CD4-positive, alpha-beta T cell treated with Interleukin-17A for 4 hours (primary cell): ENCODE results near the gene EDAR.

Experiments
- DNase-seq: peaks from one replicate; pipeline ENCODE4 v3.0.0-alpha.2; 2020; ENCODE audit warnings: mixed read lengths

EDAR gene

GRCh38 chr2:108923736-108924579, 65.1 kb downstream of the EDAR start:
- no peak for DNase-seq

- no peak for DNase-seq
These were observed 65.9 kb downstream of the EDAR start for GRCh38 chr2:108923019-108923700.

DNA sequence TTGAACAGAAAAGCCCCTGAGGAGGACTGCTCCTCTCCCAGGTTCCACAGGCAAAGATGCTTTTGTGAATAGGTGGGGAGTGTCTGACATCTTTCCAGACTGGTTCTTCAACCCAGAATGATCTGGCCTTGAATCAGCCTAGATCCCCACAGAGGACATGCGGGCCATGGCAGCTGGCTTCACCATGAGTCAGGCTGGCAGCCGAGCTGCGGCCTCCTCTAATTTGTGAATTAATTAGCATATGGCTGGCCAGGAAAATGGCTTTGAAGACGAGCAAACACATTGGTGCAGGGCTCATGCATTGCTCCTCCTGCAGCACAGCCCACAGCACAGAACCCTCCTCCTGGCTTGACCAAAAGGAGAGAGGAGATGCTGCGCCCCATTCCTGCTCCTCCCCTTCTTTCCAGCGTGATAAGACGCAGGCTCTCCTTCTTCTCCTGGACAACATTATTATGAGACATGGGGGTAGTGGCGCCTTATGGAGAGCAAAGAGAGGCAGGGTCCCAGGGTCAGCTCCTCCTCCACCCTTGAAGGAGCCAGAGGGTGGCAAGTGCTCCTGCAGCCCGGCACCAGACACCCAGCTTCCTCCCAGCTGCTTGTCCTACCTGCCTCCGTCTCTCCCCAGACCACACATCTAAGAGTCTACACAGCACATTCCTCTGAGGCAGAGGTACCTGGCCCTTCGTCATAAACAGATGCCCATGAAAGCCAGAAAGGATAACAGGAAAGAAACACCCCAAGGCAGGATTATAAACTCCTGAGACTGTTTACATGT, 66.7 kb downstream of the EDAR start:
- no peak for DNase-seq

GRCh38 chr2:108921096-108922030, 67.7 kb downstream of the EDAR start:
- DNase-seq = no peak

- DNase-seq = no peak
These were observed 68.3 kb downstream of the EDAR start for GRCh38 chr2:108920686-108921085.

- DNase-seq = no peak
These were observed 69.2 kb downstream of the EDAR start for GRCh38 chr2:108919571-108920373.

DNA sequence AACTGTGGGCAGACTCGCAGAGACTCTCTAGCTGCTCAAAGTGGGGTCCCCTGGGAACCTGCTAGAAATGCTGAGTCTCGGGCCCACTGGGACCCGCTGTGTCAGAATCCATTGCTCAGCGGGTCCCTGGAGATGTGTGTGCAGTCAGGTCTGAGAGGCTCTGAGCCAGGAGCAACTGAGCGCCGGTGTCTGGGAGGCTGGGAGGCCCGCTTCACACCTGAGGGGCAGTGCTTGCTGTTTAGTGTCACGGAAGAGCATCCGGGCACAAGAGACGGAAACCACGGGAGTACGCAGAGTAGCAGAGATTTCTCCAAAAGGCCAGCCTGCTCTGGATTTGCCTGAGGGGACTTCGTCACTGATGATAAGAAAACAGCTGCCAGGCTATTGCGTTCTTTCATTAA, 70.1 kb downstream of the EDAR start:
- no peak for DNase-seq

- no peak for DNase-seq
These were observed 70.7 kb downstream of the EDAR start for GRCh38 chr2:108918156-108918874.

DNA sequence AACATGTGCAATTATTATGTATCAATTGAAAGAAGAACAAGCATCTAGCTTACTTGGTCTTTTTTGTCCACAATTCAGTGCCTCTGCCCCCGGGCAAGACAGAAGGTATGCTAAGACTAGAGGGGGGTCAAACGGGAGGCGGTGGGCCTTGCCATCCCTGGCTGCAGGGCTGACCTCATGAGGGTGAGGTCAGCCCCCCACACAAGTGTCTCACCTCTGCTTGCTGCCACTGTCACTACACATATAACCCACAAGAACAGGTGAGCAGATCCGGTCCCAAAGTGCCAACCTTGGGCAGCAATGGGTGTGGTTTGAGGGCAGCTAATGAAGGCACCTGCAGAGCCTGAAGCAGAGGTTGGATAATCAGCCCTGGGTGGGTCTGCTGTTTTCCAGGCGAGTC, 71.5 kb downstream of the EDAR start:
- no peak for DNase-seq

DNA sequence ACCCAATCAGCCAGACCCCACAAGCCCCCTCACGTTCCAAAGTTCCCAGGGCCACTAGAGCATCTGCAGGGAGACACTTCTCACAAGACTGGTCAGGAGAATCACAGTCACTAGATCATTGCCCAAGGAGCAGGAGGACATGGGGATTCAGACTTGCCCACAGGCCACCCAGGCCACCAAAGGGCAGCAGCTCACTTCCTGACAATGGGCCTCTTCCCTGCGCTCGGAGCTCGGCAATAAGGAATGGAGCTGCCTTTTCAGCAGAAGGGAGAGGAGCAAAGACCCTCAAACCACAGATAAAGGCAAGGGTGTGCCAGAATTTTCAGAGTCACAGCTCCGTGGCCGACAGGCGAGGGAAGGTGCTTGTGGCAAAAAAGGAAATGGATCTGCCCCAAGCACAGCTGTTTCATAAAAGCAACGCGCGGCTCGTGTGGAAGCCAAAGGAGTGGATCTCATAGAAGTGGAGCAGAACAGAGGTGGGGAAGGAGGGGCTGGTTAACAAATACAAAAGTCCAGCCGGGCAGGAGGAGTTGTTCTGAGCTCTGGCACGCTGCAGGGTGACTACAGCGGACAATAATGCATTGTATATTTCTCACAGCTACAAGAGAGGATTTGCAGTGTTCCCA, 72.1 kb downstream of the EDAR start:
- no peak for DNase-seq

DNA sequence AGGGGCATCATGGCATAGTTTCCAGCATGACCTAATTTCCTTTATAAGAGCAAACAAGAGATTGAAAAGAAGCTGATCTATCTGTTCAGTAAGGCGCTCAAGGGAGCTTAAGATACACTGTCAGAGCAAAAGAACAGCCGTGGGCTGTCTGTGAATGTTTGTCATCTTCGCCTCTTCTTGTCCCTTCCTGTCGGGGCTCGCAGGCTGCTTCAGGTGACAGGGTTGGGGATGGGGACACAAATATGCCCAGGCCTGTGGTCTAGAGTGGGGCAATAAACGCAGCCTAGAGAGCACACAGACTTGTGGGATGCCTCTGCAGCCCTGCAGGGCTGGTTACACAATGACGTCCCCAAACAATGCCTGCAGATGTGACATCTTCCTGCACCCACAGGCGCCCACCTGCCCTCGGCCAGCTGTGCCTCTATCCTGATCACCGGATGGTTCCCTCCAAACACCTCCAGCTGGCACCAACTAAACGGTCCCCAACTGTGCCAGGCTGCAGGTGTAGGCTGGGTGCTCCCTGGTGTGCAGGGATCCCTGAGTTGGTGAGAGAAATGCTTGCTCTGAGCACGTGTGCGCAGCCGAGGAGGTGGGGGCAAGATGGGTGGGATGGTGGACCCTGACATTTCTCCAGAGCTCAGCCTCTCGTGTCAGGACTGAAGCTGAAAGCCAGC, 72.8 kb downstream of the EDAR start:
- no peak for DNase-seq

DNA sequence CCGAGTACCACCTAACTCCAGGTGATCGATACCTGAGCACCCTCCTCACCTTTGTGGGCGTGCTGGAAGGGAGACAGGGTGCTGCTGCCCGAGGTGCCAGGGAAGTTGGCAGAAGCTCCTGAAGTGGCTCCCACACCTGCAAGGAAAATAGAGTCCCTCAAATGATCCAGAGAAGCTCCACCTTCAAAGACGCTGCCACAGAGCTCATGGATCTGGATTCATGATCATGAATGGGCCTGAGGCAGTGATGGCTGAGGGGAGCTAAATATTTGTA, 76.5 kb downstream of the EDAR start:
- DNase-seq = no peak

DNA sequence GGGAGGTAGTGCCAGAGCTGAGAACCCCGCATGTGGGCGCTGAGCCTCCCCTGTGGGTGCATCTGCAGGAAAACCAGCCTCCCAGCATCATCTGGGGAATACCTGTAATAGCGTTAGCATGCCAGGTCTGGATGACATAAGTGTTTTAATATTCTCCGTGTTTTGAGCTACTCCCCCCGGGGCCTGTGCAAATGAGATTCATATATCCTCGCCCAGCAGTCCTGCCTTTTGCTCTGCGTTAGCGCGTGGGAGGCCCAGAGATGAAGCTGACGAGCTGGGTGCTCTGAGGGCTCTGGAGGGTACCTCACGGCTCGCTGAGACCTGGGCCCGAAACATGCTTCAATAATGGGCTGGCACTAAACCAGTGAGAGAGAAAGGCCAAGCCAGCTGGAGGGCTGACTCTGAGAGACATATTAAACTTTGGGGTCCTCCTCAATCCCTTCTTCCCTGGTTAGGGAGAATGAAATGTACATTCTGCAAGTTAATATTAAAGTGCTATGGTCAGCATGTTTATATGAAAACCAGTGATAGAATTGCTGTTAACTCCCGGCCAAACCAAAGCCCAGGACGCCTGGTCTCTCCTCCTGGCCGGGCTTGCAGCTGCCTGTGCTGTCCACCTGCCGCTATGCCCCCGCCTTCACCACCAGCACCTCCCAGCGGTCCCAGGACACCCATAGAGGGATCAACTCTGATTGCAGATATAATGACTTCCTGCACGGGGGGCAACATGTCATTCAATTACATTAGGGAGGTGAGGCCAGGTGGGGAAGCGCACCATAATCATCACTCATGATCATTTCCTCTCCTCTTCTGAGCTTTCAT, 77.0 kb downstream of the EDAR start:
- no peak for DNase-seq

DNA sequence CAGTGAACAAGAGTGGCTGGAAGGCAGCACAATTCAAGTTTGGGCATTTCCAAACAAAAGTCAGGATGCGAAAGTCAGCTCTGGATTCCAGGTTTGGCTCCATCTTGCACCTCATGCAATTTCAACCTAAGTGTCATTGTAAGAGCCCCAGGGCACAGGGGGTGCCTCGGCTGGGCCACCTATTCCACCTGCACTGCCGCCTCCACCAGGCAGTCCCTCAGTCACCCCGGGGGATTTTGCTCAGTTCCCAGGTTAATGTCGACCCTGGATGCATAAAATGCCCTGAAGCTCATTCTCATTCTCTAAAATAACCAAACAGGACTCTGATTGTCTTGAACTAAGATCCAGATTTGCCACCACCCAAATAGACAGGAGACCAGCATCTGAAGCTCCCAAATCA, 77.6 kb downstream of the EDAR start:
- no peak for DNase-seq

- DNase-seq = no peak
These were observed 78.3 kb downstream of the EDAR start for GRCh38 chr2:108910541-108911396.

DNA sequence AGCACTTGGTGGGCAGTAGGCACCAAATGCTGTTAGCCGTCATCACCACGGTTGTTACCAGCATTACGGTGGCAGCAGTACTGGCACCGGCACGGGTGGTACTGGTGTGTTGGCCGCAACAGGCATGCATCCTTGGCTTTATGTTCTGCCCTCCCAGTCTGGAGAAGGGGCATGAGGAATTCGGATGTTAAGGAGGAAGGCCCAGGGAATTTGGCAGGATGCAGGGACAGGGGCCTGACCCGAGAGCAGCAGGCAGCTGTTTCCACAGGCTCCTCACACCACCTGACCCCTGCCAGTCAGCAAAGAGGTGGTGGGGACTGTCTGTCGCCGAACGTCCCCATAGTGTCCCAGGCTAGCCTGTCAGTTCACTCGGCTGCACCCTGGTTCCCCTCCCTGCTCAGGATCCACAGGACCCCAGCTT, 79.0 kb downstream of the EDAR start:
- no peak for DNase-seq

DNA sequence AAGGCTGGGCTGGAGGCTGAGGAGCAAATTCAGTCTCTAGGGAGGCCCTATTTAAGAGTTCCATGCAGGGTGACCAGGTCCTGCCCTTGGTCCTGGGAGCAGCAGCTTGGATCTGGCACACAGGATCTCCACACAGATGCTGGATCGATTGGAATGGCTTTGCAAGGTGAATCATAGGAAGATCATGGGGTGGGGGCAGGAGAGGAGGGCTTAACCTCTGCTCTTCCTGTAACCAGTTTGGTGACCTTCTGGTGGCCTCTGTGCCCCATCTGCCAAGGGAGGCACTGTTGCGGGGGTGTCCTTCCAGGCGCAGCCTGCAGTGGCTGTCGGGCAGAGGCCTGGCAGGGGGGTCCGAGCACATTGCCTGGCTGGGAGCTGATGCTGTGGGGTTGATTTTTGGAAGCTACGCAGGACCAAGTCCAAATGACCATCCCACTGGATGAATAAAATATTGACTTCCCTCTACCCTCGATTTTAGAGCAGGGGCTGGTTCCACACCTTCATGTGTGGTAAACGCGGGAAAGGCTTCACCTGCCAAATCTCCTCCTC, 79.7 kb downstream of the EDAR start:
- DNase-seq = no peak

DNA sequence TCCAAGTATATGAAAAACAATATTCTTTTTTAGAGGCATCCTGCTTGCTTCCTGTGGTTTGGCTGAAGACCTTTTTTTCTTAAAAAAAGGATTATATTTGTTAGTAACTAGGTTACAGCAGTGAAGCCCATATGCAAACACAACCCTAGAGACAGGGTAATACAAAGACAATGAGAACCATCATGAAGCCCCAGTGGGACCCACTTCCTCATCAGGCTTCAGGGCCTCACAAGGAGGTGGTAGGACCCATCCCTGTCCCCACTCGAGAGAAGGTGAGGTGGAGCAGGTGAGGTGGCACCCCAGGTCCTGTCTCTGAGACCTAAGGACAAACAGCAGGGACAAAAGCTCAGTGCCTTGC, 80.3 kb downstream of the EDAR start:
- DNase-seq = no peak
